Activated CD8-positive, alpha-beta memory T cell treated with anti-CD3 and anti-CD28 coated beads for 24 hours (primary cell): ENCODE measurements around the gene ITPRID2.

ENCODE experiments used
- DNase-seq: peaks from one replicate; pipeline ENCODE4 v3.0.0-alpha.2; 2020

ITPRID2 gene

GRCh38 chr2:181882246-181883020 is 9.1 kb upstream of the ITPRID2 start:
- DNase-seq = no peak

- DNase-seq = no peak
These were observed 6.9 kb upstream of the ITPRID2 start for GRCh38 chr2:181884601-181885000.

- DNase-seq = no peak
These were observed 6.4 kb upstream of the ITPRID2 start for GRCh38 chr2:181885096-181885495.

GRCh38 chr2:181886192-181886591 is 5.3 kb upstream of the ITPRID2 start:
- no peak for DNase-seq

GRCh38 chr2:181887045-181887444 is 4.5 kb upstream of the ITPRID2 start:
- no peak for DNase-seq

- no peak for DNase-seq
These were observed 1.8 kb upstream of the ITPRID2 start for GRCh38 chr2:181889776-181890175.

- no peak for DNase-seq
These were observed 1.3 kb upstream of the ITPRID2 start for GRCh38 chr2:181890271-181890670.

GRCh38 chr2:181891966-181892798 is 652 bp downstream of the ITPRID2 start:
- DNase-seq = peak; percentile 85

GRCh38 chr2:181892799-181893435 is 1.4 kb downstream of the ITPRID2 start:
- no peak for DNase-seq

- DNase-seq = no peak
These were observed 2.9 kb downstream of the ITPRID2 start for GRCh38 chr2:181894381-181894780.

- no peak for DNase-seq
These were observed 4.3 kb downstream of the ITPRID2 start for GRCh38 chr2:181895818-181896217.

GRCh38 chr2:181896286-181896685 is 4.8 kb downstream of the ITPRID2 start:
- no peak for DNase-seq

- DNase-seq = no peak
These were observed 8.6 kb downstream of the ITPRID2 start for GRCh38 chr2:181900007-181900651.

- DNase-seq = no peak
These were observed 11.1 kb downstream of the ITPRID2 start for GRCh38 chr2:181902625-181903024.

GRCh38 chr2:181904022-181904632 is 12.6 kb downstream of the ITPRID2 start:
- no peak for DNase-seq

- DNase-seq = no peak
These were observed 15.5 kb downstream of the ITPRID2 start for GRCh38 chr2:181907057-181907456.

- DNase-seq = no peak
These were observed 16.1 kb downstream of the ITPRID2 start for GRCh38 chr2:181907635-181908034.

GRCh38 chr2:181910028-181910831 is 18.7 kb downstream of the ITPRID2 start:
- DNase-seq = no peak

- no peak for DNase-seq
These were observed 20.3 kb downstream of the ITPRID2 start for GRCh38 chr2:181911830-181912229.

GRCh38 chr2:181915102-181915501 is 23.6 kb downstream of the ITPRID2 start:
- DNase-seq = no peak
